NCI-H446 treated with DMSO at 0.1 percent for 48 hours (cell line): ENCODE data around the gene RNGTT.
A peak's percentile ranks its signal among the peaks of the same experiment; 100 is the strongest.
"Not testable (repeated sequence)": the region's sequence is repeated elsewhere in the genome, so short reads cannot be mapped to it uniquely, and the experiment has no call there.

ENCODE experiments used
- DNase-seq: peaks from one replicate; lab custom pipeline; 2025; lab: John Stamatoyannopoulos, UW

Gene RNGTT

DNA sequence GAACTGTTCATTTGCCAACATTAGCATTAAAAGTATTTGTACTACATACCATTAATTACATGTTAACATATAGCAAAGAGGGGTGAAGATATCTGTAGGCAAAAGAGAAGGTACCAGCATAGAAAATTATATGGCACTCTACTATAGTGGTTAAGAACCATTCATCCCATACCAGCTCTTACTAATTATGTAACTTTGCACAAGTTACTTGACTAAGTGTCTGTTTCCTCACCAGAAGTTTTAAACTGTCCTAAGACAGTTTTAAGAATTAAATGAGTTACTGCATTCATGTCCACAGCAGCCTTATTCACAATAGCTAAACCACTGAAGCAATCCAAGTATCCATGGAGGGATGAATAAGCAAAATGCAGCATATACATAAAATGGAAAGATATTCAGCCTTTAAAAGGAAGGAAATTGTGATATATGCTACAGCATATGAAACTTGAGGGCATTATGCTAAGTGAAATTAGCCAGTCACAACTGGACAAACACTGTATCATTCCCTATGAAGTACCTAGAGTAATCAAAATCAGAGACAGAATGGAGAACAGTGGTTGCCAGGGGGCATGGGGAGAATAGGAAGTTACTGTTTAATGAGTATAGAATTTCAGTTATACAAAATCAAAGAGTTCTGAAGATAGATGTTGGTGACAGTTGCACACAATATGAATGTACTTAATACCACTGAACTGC is 98.9 kb downstream of the RNGTT start:
- no peak for DNase-seq

DNA sequence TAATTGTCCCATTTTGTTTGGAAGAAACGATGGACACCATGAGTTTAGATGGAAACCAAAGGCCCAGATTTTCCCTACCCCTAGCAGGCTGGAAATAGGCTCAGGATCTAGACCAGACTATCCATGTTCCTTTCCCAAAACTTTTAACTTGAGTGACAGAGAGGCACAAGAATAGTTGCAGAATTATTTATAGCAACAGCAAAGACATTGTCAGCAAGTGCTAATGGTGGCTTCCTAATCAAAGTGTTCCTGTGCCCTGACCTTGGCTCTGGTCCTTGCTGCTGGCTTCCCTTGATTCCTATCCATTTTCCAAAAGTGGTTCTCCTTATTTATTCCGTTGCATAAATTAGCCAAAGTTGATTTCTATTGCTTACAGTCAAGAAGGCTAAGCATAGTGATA is 103.1 kb downstream of the RNGTT start:
- DNase-seq: no peak

DNA sequence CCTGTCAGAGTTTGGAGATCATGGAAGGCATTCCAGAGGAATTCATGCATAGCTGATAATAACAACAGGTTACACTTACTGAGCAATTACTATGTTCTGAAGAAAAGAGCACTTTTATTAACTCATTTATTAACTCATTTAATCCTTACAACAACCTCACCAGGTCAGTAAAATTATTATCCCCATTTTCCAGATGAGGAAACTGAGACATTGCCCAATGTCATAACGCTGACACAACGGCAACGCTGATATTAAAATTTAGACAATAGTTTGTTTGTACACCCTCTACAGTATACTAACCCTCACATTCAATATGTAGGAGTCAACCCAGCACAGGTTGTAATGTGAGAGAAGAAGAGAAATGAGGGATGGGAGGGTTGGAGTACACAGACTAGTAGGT is 105.0 kb downstream of the RNGTT start:
- no peak for DNase-seq

DNA sequence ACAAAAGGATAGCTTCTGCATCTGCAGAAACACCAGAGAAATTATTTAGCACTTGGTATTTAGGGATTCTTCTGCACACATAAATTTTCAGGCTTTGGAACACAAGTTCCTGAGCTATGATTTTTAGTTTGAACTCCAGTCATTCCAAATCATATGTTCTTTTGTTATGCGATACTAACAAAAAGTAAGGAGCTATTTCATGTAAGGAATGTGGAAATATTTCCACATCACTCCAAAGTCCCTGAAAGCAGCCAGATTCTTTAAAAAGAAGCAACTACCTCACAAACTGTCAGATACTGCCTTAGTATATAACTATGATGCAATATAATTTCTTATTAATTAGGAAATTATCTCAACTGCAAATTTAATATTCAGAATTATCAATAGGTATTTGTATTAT is 106.9 kb downstream of the RNGTT start:
- no peak for DNase-seq

DNA sequence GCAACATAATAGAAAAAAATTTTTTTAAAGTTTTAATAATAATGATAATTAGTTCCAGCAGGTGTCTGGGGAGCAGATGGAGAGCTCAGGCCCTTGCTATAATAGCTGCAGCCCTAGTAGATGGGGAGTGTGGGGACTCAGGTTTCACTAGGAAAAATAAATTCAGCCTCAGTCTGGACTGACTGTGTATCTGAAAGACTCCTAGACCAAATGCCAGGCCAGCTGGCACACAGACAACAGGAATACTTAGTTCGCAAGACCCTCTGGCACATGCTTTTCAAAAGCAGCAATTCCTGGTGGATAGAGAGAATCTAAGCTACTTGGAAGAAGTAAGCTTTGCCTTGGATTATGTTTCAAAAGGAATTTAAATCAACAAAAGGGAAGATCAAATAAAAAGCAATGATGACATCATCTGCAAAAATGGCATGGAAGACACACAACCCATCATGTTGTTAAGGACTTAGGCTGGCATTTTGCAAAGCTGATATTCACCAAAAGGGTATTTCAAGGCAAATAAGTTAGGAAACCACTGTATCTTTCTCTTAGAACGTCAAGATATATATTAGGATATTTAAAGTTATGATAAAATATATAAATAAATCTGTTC is 107.8 kb downstream of the RNGTT start:
- DNase-seq: peak; percentile 87

DNA sequence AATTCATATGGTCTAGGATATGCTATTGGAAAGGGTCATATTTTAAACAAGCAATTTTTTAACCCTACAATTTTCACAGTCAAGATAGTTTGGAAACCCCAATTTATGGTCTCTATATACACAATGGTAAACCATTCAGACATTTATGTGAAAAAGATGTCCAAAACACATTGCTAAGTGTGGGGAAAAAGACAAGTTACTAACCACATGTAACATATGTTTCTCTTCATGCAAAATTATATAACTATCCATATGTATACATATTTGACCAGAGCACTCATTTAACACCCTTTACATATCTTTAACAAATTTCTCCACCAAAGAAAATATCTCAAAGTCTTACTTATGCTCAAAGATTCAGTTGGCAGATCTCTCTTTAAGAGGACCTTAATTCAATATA is 110.6 kb downstream of the RNGTT start:
- DNase-seq: no peak

DNA sequence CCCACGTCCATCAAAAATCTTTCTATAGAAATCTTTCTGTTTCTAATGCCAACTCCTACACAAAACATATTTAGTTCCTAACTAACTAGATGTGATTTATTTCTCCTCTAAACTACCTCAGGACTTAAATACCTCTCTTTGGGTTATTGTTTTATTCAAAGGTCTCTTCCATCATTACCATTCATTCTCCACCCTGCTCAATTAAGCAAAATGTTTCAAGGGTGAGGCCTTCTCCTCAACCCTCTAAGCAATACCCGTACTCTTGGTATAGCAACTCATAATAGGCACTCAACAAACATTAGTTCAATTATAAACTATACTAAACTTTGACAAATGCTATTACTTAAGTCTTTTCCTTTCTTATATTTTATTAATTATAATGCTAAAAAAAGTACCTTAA is 111.4 kb downstream of the RNGTT start:
- no peak for DNase-seq

DNA sequence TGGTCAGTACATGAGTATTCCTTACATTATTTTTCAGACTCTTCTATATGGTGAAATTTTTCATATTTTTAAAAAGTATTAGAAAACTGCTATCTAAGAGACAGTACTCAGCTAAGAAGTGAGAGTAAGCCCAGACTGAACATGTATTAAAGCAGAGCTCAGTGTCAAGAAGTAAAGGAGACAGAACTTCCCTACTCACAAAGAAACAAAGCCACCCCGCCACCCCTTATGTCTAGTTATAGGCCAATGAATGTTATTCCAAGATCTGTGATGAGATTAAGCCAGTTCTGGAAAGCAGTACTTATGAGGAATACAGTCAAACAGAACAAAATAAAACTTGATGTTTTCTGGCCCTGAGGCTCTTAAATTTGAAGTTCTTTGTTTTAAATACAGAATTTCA is 114.5 kb downstream of the RNGTT start:
- DNase-seq: no peak

DNA sequence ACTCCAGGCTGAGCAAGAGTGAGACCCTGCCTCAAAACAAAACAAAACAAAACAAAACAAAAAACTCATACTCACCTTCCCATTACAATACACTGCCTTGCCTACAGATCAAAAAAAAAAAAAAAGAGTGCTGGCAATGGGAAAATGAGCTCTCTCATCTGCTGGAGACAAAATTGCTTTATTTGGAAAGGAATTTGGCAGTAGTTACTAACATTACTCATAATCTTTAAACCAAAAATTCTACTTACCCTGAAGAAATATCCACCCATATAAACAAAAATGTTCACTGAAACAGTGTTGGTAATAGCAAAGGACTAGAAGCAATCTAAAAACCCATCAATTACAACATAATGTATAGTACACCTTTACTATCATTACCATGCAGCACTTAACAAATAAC is 120.4 kb downstream of the RNGTT start:
- DNase-seq: peak; percentile 41

DNA sequence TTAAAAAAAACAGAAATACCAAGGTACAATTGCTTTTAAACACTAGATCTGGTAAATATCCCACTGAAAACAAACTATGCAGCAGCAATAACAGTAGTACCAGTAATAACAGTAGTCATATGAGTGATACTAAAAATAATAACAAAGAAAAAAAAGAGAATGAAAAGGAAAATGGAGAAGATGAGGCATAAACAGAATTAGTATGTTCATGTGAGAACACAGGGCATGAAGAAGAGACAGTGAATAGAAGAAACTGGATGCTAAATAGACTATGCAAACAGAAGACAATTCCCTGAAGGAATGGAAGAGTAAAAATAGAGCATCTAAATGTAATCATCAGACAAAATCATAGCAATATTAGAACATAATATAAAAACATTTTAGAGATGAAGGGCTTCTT is 121.1 kb downstream of the RNGTT start:
- no peak for DNase-seq

DNA sequence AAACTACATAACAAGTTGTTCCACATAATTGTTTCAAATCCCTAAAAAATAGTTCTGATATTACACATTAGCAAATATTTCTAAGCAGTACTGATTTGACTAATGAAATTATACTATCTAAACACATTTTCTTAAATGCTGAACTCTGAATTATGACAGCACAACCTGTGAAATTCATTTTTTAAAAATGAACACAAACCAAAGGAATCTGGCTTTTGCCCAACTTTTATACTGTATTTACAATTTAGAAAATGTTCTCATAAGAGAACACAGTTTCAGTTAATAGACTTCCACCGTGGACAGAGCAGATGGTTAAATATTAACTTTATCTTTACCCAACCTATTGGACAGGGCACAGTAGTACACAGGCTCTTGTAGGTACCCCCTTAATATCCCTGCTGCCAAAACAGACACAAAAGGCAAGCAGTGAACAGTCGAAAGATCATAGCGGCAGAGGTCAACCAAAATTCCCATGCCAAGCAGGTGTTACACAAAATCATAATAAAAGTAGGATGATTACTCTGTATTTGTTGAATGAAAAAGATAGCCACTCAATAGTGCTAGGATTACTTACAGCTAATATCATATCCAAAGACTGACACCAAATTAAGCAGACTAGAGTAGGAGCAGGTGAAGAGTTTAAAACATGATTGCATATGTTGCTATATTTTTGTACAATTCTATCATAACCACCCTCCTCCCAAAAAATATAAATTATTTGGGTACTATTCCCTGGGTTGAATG is 122.5 kb downstream of the RNGTT start:
- DNase-seq: no peak

DNA sequence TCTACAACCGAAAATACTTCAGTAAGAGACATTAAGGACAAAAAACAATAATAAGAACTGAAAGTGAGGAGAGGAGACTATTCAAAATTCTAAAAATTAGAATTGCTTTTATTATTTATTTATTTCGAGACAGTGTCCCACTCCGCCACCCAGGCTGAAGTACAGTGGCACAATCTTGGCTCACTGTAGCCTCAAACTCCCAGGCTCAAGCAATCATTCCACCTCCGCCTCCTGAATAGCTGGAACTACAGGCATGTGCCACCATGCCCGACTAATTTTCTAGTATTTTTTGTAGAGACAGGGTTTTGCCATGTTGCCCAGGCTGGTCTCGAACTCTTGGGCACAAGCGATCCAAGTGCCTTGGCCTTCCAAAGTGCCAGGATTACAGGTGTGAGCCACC is 123.1 kb downstream of the RNGTT start:
- DNase-seq: no peak

DNA sequence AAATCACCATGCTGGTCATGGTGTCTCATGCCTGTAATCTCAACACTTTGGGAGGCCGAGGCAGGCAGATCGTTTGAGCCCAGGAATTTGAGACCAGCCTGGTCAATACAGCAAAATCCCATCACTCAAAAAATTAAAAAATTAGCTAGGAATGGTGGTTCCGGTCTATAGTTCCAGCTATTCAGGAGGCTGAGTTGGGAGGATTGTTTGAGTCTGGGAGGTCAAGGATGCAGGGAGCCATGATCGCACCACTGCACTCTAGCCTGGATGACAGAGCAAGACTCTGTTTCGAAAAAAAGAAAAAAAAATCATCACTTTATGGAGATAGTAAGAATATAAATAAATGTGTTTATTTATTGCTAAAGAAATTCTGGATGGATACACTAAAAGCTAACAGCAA is 124.1 kb downstream of the RNGTT start:
- DNase-seq: no peak

DNA sequence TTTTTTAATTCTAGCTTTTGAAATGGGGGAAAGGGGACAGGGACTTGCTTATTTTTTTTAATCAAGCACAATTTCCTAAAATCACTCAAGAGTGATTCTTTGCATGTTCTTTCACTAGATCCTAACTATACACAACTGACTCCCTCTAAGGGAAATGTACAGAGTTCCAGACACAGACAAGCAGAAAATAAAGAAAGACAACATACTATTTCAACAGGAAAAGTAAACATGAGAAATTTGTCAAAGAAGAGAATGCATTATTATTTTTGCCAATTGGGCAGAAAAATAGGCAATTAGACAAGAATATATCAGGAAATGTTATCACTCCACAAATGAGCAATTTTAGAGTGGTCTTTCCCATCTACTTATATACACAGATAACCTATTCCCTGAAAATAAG is 128.2 kb downstream of the RNGTT start:
- no peak for DNase-seq

DNA sequence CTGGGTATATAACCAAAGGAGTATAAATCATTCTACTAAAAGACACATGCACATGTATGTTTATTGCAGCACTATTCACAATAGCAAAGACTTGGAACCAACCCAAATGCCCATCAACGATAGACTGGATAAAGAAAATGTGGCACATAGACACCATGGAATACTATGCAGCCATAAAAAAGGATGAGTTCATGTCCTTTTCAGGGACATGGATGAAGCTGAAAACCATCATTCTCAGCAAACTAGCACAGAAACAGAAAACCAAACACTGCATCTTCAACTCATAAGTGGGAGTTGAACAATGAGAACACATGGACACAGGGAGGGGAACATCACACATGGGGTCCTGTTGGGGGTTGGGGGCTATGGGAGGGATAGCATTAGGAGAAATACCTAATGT is 130.3 kb downstream of the RNGTT start:
- not testable (repeated sequence) for DNase-seq

DNA sequence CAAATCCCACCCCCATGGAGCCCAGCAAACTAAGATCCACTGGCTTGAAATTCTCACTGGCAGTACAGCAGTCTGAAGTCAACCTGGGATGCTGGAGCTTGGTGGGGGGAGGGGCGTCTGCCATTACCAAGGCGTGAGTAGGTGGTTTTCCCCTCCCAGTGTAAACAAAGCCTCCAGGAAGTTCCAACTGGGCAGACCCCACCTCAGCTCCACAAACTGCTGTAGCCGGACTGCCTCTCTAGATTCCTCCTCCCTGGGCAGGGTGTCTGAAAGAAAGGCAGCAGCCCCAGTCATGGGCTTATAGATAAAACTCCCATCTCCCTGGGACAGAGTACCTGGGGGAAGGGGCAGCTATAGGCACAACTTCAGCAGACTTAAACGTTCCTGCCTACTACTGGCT is 135.8 kb downstream of the RNGTT start:
- not testable (repeated sequence) for DNase-seq

DNA sequence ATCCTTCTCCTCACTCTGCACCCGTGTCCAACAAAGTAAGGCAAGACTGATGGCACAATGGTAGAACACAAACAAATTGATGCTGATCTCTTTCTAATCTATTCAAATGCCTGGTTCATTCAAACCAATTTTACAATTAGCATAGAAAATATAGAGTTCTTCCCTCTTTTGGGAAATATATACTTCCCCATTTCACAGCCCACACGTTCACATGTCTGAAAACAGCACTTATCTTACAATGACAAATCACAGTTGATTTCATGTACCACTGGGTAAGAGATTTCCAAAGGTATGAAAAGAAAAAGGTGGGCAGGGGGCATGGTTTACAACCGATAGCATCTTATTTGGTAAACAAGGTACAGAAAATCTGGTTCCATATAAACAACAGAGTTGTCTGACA is 137.6 kb downstream of the RNGTT start:
- no peak for DNase-seq

DNA sequence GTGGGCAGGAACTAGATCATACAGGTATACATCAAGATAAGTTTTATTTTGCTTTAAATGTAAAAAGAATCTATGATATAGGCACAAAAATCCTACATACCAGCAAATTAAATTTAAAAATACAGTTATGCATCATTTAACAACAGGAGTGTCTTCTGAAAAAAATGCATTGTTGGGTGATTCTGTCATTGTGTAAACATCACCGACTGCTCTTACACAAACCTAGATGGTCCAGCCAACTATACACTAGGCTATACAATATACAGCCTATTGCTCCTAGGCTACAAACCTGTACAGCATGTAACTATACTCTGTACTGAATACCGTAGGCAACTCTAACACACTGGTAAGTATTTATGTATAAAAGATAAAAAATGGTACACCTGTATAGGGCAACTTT is 139.4 kb downstream of the RNGTT start:
- DNase-seq: no peak

DNA sequence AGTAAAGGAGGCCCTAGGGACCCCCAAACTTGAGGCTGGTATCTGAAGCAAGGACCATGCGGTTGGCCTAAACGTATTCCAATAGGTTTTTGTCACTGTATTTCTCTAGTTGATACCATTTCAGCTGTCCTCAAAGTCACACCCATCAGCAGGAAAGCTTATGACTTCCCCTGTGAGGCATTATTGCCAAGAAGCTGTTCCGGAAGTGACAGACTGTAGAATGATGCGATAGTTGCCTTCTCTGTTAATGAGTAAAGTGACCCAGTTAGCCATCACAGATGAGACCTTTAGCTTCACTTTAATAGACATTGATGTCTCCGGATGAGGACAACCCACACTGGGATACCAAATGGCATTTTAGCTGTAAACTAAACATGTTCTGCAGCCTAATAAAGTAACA is 147.9 kb downstream of the RNGTT start:
- no peak for DNase-seq

DNA sequence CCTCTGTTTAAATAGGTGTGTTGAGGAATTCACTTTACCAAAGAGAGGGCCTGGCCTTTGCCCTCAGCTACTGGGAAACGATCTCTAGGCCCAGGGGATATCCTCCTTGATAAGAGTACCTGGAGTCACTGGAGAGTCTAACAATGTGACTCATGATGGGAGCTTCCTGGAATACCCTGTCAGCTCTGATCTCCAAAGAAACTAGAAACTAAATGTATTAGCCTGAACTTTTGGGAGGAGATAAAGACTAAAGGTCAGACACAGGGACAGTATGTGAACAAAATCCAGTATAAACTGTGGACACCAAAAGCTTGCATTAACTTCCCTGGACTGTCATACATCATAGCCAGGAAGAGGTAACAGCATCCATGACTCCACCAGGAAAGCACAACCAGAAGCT is 148.5 kb downstream of the RNGTT start:
- DNase-seq: no peak

DNA sequence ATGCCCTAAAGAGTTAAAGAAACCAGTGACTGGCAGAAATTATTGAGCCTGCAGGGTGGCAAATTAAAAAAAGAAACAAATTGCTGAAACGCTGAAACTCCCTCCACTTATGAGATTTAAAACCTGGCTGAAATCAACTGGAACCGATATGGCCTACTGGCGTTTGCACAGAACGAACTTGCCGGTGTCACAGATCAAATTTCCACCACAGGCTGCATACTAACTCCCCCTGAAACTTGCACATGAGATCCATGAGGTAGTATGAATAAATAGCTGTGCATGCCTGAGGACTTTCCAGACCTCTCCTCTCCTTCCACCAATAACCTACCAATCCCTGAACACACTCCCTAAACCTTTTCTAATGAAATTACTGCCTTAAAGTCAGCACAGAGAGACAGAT is 150.4 kb downstream of the RNGTT start:
- no peak for DNase-seq

DNA sequence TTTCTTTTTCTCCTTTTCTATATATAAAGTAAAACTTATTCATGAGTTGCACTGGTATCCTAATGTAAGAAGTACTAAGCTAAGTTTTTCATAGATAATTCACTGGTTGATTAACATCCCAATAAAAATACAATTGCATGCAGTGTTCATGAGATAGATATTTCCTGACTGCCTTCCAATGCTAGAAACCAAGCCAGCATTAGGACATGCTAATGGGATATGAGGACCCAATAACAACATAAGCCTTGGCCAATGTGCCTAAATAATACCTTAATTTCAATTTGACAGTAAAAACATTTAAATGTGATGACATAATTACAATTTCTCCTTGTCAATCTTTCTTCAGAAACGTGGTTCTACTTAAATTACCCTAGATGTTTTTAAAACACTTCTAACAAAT is 152.7 kb downstream of the RNGTT start:
- DNase-seq: no peak

DNA sequence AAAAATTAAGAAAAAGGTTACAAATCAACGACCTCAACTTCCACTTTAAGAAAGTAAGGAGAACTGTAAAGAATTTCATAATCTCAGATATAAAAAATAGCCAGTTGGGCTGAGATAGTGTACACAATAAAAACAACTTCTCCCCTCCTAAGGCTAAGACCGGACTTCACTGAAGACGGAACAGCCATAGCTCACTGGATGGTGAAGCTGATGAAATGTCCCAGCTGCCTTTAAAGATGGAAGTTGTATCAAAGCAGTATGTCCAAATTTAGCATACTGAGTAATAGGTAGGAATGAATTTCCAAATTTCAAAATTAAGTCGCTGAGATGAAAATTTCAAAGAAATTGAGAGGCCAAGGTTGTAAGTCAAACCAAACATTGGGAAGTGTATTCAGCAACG is 153.3 kb downstream of the RNGTT start:
- no peak for DNase-seq

DNA sequence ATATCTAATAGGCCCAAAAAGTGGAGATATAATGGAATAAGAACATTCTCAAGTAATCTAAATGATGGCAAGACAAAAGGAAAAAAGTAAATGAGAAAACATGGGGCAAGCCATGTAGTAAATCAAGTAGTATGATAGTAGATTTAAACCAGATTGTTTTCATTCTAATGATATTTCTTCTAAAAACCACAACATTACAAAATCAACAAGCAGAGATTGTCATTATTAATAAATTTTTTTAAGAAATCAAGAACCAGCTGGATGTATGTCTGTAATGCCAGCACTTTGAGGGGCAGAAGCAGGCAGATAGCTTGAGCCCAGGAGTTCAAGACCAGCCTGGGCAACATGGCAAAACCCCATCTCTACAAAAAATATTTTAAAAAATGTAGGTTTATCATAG is 155.0 kb downstream of the RNGTT start:
- DNase-seq: no peak
